Lung (tissue), 12 donors: ENCODE measurements around the gene BSG. TPM values are rescaled to one million over a fixed set of nuclear protein-coding genes. Genes with fewer than 3 reads are reported as not detected.

Experiments
- ATAC-seq: fragments of 200-7000 bp; cut with Tn5 transposase; one replicate; pipeline ENCODE4 v1.9.1; 2020; ENCODE audit warnings: moderate number of reproducible peaks; ENCODE audit not compliant: insufficient read depth, low FRiP score
- DNase-seq, 3 donors: peaks; one replicate each; pipeline ENCODE4 v3.0.0-alpha.2; 2013 to 2017
- H3K27ac ChIP-seq, 2 donors: one replicate each; pipeline ENCODE4 v1.5.1; 2013; ENCODE audit warnings: mild to moderate bottlenecking in 2 of 2, moderate library complexity in 2 of 2, control low read depth in 1 of 2, inconsistent platforms in 1 of 2, low read depth in 1 of 2, low read length in 1 of 2
- H3K27me3 ChIP-seq, 3 donors: one replicate each; pipeline ENCODE4 v1.5.1; 2013; ENCODE audit warnings: low read length in 2 of 3; ENCODE audit not compliant: control insufficient read depth in 3 of 3, insufficient read depth in 3 of 3
- H3K36me3 ChIP-seq, 4 donors: one replicate each; pipeline ENCODE4 v1.5.1; 2013; ENCODE audit warnings: low read length in 4 of 4, mild to moderate bottlenecking in 1 of 4, moderate library complexity in 1 of 4; ENCODE audit not compliant: control insufficient read depth in 4 of 4, insufficient read depth in 4 of 4
- H3K4me1 ChIP-seq, 5 donors: one replicate each; pipeline ENCODE4 v1.5.1; 2013; ENCODE audit warnings: low read length in 5 of 5, mild to moderate bottlenecking in 2 of 5, moderate library complexity in 1 of 5; ENCODE audit not compliant: control insufficient read depth in 5 of 5, insufficient read depth in 5 of 5
- H3K4me3 ChIP-seq: one replicate; pipeline ENCODE4 v1.5.1; 2013; ENCODE audit warnings: mild to moderate bottlenecking, control low read depth, moderate library complexity
- H3K9ac ChIP-seq, 2 donors: one replicate each; pipeline ENCODE4 v1.5.1; 2013; ENCODE audit warnings: low read length in 2 of 2, control low read depth in 1 of 2; ENCODE audit not compliant: insufficient read depth in 1 of 2
- H3K9me3 ChIP-seq, 4 donors: one replicate each; pipeline ENCODE4 v1.5.1; 2013; ENCODE audit warnings: low read length in 3 of 4, mild to moderate bottlenecking in 1 of 4, moderate library complexity in 1 of 4; ENCODE audit not compliant: control insufficient read depth in 4 of 4, insufficient read depth in 3 of 4
- WGBS, 2 donors: extraction: QIAGEN DNeasy Blood & Tissue Kit; methylation state at CpG; one replicate each; pipeline ENCODE4 v1.1.7; 2013; 5-methylcytosine and 5-hydroxymethylcytosine counted together
- polyA plus RNA-seq, 2 donors: library from polyadenylated mRNA; stranded (reverse); fragments of 200-250 nt; gene quantifications; one replicate each; pipeline ENCODE4 v1.2.1, GENCODE V29; 2013
- total RNA-seq, 2 donors: library from RNA; depleted of rRNA in 1 of 2; stranded (reverse); fragments of >200 nt in 1 of 2; gene quantifications; one replicate each; pipeline ENCODE4 v1.2.1, GENCODE V29; 2014 to 2021
- TF ChIP-seq, protein P1 (sequence below): IDR thresholded peaks from 2 replicates; pipeline ENCODE4 v1.5.1; 2012; ENCODE audit warnings: mild to moderate bottlenecking; ENCODE audit errors: control extremely low read depth, extremely low read depth
- donor health status: control.
- donor health status: control.
- donor health status: Bipolar disorder and iron deficiency.
- donor health status: healthy.
- donor health status: DM: yes; HTN: yes; CAD: no.

Gene BSG
- total and polyA plus RNA-seq, 4 donors, result 239 to 416 (median 355) TPM

GRCh38 chr19:590396-590745 lies 18.0 kb downstream of the BSG start:
- H3K4me1 ChIP-seq, result peaks cover 0 to 15% (median 0%) of the 10 kb centered on the region in 5 donors
- DNase-seq (no peak), ATAC-seq (no peak)
- peaks cover 7 to 27% (median 23%) of the 10 kb centered on the region in 3 donors for H3K27me3 ChIP-seq
- H3K9me3 ChIP-seq, result peaks cover 0 to 5% (median 0%) of the 10 kb centered on the region in 4 donors
- WGBS, 2 donors, result 0 to 2% methylated on average over 36 to 50 of the region's 50 CpGs
- H3K9ac ChIP-seq, result no peak overlapping the region
- TF ChIP-seq, protein P1, sequence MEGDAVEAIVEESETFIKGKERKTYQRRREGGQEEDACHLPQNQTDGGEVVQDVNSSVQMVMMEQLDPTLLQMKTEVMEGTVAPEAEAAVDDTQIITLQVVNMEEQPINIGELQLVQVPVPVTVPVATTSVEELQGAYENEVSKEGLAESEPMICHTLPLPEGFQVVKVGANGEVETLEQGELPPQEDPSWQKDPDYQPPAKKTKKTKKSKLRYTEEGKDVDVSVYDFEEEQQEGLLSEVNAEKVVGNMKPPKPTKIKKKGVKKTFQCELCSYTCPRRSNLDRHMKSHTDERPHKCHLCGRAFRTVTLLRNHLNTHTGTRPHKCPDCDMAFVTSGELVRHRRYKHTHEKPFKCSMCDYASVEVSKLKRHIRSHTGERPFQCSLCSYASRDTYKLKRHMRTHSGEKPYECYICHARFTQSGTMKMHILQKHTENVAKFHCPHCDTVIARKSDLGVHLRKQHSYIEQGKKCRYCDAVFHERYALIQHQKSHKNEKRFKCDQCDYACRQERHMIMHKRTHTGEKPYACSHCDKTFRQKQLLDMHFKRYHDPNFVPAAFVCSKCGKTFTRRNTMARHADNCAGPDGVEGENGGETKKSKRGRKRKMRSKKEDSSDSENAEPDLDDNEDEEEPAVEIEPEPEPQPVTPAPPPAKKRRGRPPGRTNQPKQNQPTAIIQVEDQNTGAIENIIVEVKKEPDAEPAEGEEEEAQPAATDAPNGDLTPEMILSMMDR, result no peak
- H3K27ac ChIP-seq, result no peak overlapping the region
- H3K36me3 ChIP-seq, result no peaks in the 10 kb centered on the region
- no peak overlapping the region for H3K4me3 ChIP-seq

DNA sequence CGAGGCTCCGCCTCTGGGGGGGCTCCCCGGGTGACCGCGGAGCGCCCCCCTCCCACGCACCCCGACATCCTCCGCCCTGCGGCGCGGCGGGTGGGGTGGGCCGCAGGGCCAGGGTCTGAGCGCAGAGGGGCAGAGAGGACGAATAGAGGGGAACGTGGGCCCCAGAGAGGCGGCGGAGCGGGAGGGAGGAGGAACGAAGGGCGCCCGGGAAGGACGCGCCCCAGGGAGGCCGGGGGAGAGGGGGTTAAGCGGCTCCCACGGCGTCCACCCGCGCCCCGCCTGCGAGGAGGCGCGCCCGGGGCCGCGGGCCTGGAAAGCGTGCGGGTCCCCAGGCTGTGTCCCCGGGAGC lies 18.3 kb downstream of the BSG start:
- ATAC-seq, result no peak

GRCh38 chr19:591099-591958 lies 18.9 kb downstream of the BSG start:
- H3K27me3 ChIP-seq, result peaks cover 7 to 27% (median 23%) of the 10 kb centered on the region in 3 donors
- H3K4me1 ChIP-seq, result peaks cover 0 to 15% (median 0%) of the 10 kb centered on the region in 5 donors
- WGBS, 2 donors, result 33 to 43% methylated on average over 61 to 75 of the region's 75 CpGs
- H3K4me3 ChIP-seq, result no peak overlapping the region
- H3K9ac ChIP-seq, result no peak overlapping the region
- H3K36me3 ChIP-seq, result no peaks in the 10 kb centered on the region
- H3K9me3 ChIP-seq, result peaks cover 0 to 5% (median 0%) of the 10 kb centered on the region in 4 donors
- no peak for ATAC-seq
- no peak overlapping the region for H3K27ac ChIP-seq
- TF ChIP-seq, protein P1, result no peak
- peak; percentile 37 to 50 (median 44) for DNase-seq

More for the DNA sequence above, 18.3 kb downstream of the BSG start:
- Histone ChIP-seq H3K9ac (no peak overlapping the region), H3K27ac (no peak overlapping the region), H3K36me3 (no peaks in the 10 kb centered on the region), H3K27me3 (peaks cover 7 to 27% (median 23%) of the 10 kb centered on the region in 3 donors), H3K9me3 (peaks cover 0 to 5% (median 0%) of the 10 kb centered on the region in 4 donors), H3K4me1 (peaks cover 0 to 15% (median 0%) of the 10 kb centered on the region in 5 donors), H3K4me3 (no peak overlapping the region)
- TF ChIP-seq, protein P1, result no peak
- 7 to 10% methylated on average over 25 to 41 of the region's 41 CpGs for WGBS, 2 donors
- DNase-seq, result no peak
